Hippocampal formation (tissue), 2 donors: ENCODE data around the gene CEP41.

Experiments used
- DNase-seq, 2 donors: peaks; one replicate each; lab custom pipeline; 2025; lab: John Stamatoyannopoulos, UW

The CEP41 gene

GRCh38 chr7:130350945-130351790, 89.6 kb downstream of the CEP41 start:
- no peak for DNase-seq

- no peak for DNase-seq
Measured at GRCh38 chr7:130349911-130350782, 90.7 kb downstream of the CEP41 start.

GRCh38 chr7:130346941-130347340, 93.9 kb downstream of the CEP41 start:
- no peak for DNase-seq

- no peak for DNase-seq
Measured at GRCh38 chr7:130346177-130346905, 94.5 kb downstream of the CEP41 start.

GRCh38 chr7:130345725-130346124, 95.1 kb downstream of the CEP41 start:
- DNase-seq: no peak

- no peak for DNase-seq
Measured at GRCh38 chr7:130345136-130345535, 95.7 kb downstream of the CEP41 start.

- no peak for DNase-seq
Measured at GRCh38 chr7:130344271-130344866, 96.4 kb downstream of the CEP41 start, which contains the start of gene CPA5. TSS of gene CPA5 (plus strand) at chr7:130344816. CDS start at chr7:130346486, 1,670 bp downstream.
